ENCODE measurements around the gene OGA. TPM values are rescaled to one million over a fixed set of nuclear protein-coding genes. Genes with fewer than 3 reads are reported as not detected.

Gene OGA
- total and polyA plus RNA-seq, 2 of the 8 experiments (the other 6 are each of a cell fraction or from before 2014, with no cell fraction given): 31.2 to 107 TPM

DNA sequence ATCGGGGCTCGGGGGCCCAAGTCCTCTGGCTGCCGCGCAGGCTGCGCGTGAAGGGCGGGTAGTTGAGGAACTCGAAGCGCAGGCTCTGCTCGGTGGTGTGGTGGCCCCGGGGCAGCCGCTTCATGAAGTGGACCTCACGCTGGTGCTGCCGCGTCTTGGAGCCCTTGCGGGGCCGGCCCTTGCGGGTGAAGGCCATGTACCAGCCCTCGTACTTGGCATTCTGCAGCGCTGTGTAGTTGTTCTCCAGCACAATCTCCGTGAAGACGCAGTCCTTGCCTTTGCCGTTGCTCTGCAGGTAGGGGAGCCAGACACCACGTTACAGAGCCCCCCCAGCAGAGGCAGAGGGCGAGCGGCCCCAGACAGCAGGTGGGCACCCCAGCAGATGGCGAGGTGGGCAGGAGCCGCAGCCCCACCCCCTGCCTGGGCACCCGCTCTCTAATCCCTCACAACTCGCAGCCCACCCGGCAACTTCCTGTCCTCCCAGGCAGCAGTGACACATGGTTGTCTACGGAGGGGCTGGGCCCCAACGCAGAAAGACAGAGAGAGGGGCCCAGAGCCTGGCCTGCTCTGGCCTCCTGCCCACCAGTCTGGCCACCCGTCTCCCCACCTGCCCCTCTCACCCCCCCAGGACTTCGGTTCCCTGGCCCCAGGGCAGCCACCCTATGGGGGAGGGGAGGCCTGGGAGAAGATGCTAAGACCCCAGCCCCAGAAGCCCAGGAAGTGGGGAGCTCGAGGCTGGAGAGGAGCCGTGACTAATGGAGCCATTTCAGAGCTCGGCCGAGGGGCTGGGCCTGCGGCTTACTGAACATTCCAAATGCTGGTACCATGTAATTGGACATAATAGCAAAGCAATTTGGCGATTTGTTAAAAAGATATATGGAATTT is 47.7 kb downstream of the OGA start (continued):
- no peak for TF ChIP-seq TAF1 (IDR thresholded peaks at IDR 0.05; ENCODE audit: low read depth, low read length)

All from H1 (cell line).